ENCODE measurements around the gene C1orf232. TPM values are rescaled to one million over a fixed set of nuclear protein-coding genes. Genes with fewer than 3 reads are reported as not detected.

Gene C1orf232
- total RNA-seq, 1 donor from 2014 or later, result not detected

GRCh38 chr1:26153966-26154532 is 14.7 kb downstream of the C1orf232 start:
- no peak overlapping the region for H3K4me3 ChIP-seq
- H3K36me3 Mint-ChIP-seq, result no peaks in the 10 kb centered on the region
- H3K4me1 Mint-ChIP-seq, result peaks cover 54% of the 10 kb centered on the region
- peak overlapping the region; percentile 13 for H3K4me3 Mint-ChIP-seq
- H3K27me3 ChIP-seq, result peaks cover 97% of the 10 kb centered on the region
- no peak for TF ChIP-seq EZH2 (IDR thresholded peaks at IDR 0.05)
- no peak for DNase-seq (ENCODE audit: low spot score)
- no peak overlapping the region for H3K9ac ChIP-seq
- H3K27ac Mint-ChIP-seq, result no peak overlapping the region
- H3K27me3 Mint-ChIP-seq (ENCODE audit: insufficient read depth, low read depth), result peaks cover 12% of the 10 kb centered on the region
- peak overlapping the region; percentile 87 for H3K4me2 ChIP-seq
- peaks cover 45% of the 10 kb centered on the region for H3K4me1 ChIP-seq
- no peak overlapping the region for H2AFZ ChIP-seq (replicated peaks)
- no peak overlapping the region for H3K27ac ChIP-seq
- no peaks in the 10 kb centered on the region for H3K9me3 ChIP-seq (ENCODE audit: low read depth)
- no peaks in the 10 kb centered on the region for H3K79me2 ChIP-seq (ENCODE audit: low read depth)
- H3K36me3 ChIP-seq, result no peaks in the 10 kb centered on the region
- peaks cover 23% of the 10 kb centered on the region for H3F3A ChIP-seq (ENCODE audit: low read depth)
- H3K9me3 Mint-ChIP-seq, result no peaks in the 10 kb centered on the region
- peaks cover 17% of the 10 kb centered on the region for H4K20me1 ChIP-seq (ENCODE audit: low read depth)

DNA sequence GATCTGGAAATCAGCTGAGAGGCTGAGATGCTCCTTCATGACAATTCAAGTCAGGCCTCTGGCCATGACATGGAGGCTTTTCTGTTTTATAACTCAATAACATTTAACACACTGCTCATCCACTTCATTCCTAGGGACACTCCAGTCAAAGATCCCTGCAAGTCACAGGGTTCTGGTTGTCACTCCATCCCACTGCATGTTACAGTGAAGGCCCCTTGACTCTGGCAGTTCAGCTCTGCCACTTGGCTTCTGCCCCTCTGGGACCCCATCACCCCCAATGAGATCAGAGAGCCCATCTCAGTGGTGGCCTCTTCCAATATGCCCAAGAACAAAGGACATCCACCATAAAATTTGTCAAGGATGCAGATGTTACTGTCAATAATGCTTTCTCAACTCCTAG is 19.9 kb downstream of the C1orf232 start:
- Histone ChIP-seq H3F3A (ENCODE audit: low read depth) (peaks cover 1% of the 10 kb centered on the region), H4K20me1 (ENCODE audit: low read depth) (peaks cover 2% of the 10 kb centered on the region), H3K9ac (no peak overlapping the region), H3K4me3 (no peak overlapping the region), H3K9me3 (ENCODE audit: low read depth) (no peaks in the 10 kb centered on the region), H3K27ac (no peak overlapping the region), H3K27me3 (peaks cover 97% of the 10 kb centered on the region), H2AFZ (replicated peaks) (no peak overlapping the region), H3K4me2 (no peak overlapping the region), H3K79me2 (ENCODE audit: low read depth) (no peaks in the 10 kb centered on the region), H3K4me1 (peaks cover 2% of the 10 kb centered on the region), H3K36me3 (no peaks in the 10 kb centered on the region)
- Mint-ChIP-seq H3K36me3 (no peaks in the 10 kb centered on the region), H3K9me3 (no peaks in the 10 kb centered on the region), H3K27me3 (ENCODE audit: insufficient read depth, low read depth) (no peaks in the 10 kb centered on the region), H3K27ac (peak overlapping the region; percentile 44), H3K4me1 (peaks cover 14% of the 10 kb centered on the region), H3K4me3 (no peak overlapping the region)
- TF ChIP-seq, protein P1, sequence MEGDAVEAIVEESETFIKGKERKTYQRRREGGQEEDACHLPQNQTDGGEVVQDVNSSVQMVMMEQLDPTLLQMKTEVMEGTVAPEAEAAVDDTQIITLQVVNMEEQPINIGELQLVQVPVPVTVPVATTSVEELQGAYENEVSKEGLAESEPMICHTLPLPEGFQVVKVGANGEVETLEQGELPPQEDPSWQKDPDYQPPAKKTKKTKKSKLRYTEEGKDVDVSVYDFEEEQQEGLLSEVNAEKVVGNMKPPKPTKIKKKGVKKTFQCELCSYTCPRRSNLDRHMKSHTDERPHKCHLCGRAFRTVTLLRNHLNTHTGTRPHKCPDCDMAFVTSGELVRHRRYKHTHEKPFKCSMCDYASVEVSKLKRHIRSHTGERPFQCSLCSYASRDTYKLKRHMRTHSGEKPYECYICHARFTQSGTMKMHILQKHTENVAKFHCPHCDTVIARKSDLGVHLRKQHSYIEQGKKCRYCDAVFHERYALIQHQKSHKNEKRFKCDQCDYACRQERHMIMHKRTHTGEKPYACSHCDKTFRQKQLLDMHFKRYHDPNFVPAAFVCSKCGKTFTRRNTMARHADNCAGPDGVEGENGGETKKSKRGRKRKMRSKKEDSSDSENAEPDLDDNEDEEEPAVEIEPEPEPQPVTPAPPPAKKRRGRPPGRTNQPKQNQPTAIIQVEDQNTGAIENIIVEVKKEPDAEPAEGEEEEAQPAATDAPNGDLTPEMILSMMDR (IDR thresholded peaks at IDR 0.05), result no peak
- no peak for TF ChIP-seq EZH2 (IDR thresholded peaks at IDR 0.05)
- no peak for TF ChIP-seq EZH2phosphoT487 (IDR thresholded peaks at IDR 0.05)
- no peak for DNase-seq (ENCODE audit: low spot score)

DNA sequence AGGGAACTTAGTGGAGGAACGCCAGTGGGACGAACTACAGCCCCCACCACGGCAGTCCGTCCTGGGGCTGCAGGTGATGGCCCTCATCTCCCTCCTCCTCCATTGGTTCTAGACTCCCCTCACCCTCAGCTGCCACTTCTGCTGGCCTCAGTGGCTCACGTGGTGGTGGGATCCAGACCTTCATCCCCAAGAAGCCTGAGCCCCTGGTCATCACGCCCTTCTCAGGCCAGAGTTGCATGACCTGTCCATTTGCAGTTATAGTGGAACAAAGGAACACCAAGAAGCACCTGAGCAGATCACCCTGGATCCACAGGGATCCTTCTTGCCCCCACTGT is 22.8 kb downstream of the C1orf232 start:
- Mint-ChIP-seq H3K27me3 (ENCODE audit: insufficient read depth, low read depth) (peaks cover 2% of the 10 kb centered on the region), H3K4me1 (peaks cover 8% of the 10 kb centered on the region), H3K4me3 (no peak overlapping the region), H3K27ac (no peak overlapping the region), H3K9me3 (no peaks in the 10 kb centered on the region), H3K36me3 (no peaks in the 10 kb centered on the region)
- no peak overlapping the region for H3K4me3 ChIP-seq
- no peak for DNase-seq (ENCODE audit: low spot score)
- H3K79me2 ChIP-seq (ENCODE audit: low read depth), result no peaks in the 10 kb centered on the region
- no peak overlapping the region for H3K4me2 ChIP-seq
- H3K9ac ChIP-seq, result no peak overlapping the region
- H3K36me3 ChIP-seq, result no peaks in the 10 kb centered on the region
- no peaks in the 10 kb centered on the region for H3K4me1 ChIP-seq
- TF ChIP-seq EZH2phosphoT487 (IDR thresholded peaks at IDR 0.05) (no peak), EZH2 (IDR thresholded peaks at IDR 0.05) (no peak)
- TF ChIP-seq, protein P1 (IDR thresholded peaks at IDR 0.05), result no peak
- no peaks in the 10 kb centered on the region for H3K9me3 ChIP-seq (ENCODE audit: low read depth)
- no peaks in the 10 kb centered on the region for H4K20me1 ChIP-seq (ENCODE audit: low read depth)
- H3K27me3 ChIP-seq, result peaks cover 70% of the 10 kb centered on the region
- H3K27ac ChIP-seq, result no peak overlapping the region
- H3F3A ChIP-seq (ENCODE audit: low read depth), result no peaks in the 10 kb centered on the region
- no peak overlapping the region for H2AFZ ChIP-seq (replicated peaks)

DNA sequence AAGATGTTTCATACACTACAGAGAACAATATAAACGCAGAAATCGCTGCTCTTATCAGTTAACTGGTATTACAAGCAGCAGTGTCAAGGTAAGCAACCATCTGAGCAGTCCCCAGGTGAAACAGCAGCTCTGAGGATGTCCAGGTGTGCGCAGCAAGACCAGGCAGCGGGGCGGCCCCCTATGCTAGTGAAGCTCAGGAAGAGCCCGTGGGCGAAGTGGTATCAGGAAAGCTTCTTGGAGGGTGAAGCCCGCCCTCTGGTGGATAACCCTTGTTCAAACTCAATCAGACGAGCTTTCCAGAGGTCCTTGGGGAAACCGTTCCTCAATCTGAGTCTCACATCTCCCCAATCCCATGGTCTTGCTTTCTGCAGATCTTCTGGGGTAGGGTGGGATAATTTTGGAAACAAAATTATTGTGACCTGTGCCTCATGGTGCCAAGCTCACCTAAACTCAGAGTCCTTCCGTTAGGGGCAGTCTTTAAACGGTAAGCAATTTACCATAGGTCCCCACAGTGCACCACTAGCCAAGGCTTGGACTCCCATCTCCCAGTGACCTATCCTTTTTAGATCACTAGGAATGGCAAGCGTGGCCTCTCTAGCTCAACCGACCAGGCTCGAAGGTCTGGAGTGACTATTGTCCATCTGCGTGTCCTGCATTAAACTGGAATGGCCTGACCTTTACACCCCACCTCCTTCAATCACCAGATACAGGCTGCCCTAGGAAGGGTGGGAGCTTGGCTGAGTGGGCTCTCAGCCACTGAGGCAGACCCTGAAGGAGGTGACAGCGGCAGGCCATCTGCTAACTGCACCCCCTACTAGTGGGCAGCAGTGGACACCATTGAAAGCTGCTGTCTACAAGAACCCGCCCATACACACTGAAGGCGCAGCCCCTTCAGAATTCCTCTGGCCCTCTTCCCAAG is 23.5 kb downstream of the C1orf232 start:
- H3K27ac Mint-ChIP-seq, result no peak overlapping the region
- TF ChIP-seq, protein P1 (IDR thresholded peaks at IDR 0.05), result peak; percentile 77
- no peak for TF ChIP-seq EZH2 (IDR thresholded peaks at IDR 0.05)
- no peak overlapping the region for H3K4me3 ChIP-seq
- no peaks in the 10 kb centered on the region for H3K36me3 Mint-ChIP-seq
- H3K79me2 ChIP-seq (ENCODE audit: low read depth), result no peaks in the 10 kb centered on the region
- H3F3A ChIP-seq (ENCODE audit: low read depth), result no peaks in the 10 kb centered on the region
- peaks cover 2% of the 10 kb centered on the region for H3K27me3 Mint-ChIP-seq (ENCODE audit: insufficient read depth, low read depth)
- DNase-seq (ENCODE audit: low spot score), result peak; percentile 91
- no peak overlapping the region for H3K4me3 Mint-ChIP-seq
- H3K27ac ChIP-seq, result no peak overlapping the region
- no peaks in the 10 kb centered on the region for H3K9me3 Mint-ChIP-seq
- no peaks in the 10 kb centered on the region for H3K4me1 ChIP-seq
- H3K4me2 ChIP-seq, result no peak overlapping the region
- H3K36me3 ChIP-seq, result no peaks in the 10 kb centered on the region
- no peak overlapping the region for H3K9ac ChIP-seq
- no peaks in the 10 kb centered on the region for H3K9me3 ChIP-seq (ENCODE audit: low read depth)
- H4K20me1 ChIP-seq (ENCODE audit: low read depth), result no peaks in the 10 kb centered on the region
- H3K27me3 ChIP-seq, result peaks cover 64% of the 10 kb centered on the region
- H3K4me1 Mint-ChIP-seq, result peaks cover 8% of the 10 kb centered on the region
- no peak overlapping the region for H2AFZ ChIP-seq (replicated peaks)

Measured in neural progenitor cell (in vitro differentiated cells).